ENCODE measurements around the gene LILRB3.
A peak's percentile ranks its signal among the peaks of the same experiment; 100 is the strongest.
"Not testable (repeated sequence)": the region's sequence is repeated elsewhere in the genome, so short reads cannot be mapped to it uniquely, and the experiment has no call there.

LILRB3 gene

DNA sequence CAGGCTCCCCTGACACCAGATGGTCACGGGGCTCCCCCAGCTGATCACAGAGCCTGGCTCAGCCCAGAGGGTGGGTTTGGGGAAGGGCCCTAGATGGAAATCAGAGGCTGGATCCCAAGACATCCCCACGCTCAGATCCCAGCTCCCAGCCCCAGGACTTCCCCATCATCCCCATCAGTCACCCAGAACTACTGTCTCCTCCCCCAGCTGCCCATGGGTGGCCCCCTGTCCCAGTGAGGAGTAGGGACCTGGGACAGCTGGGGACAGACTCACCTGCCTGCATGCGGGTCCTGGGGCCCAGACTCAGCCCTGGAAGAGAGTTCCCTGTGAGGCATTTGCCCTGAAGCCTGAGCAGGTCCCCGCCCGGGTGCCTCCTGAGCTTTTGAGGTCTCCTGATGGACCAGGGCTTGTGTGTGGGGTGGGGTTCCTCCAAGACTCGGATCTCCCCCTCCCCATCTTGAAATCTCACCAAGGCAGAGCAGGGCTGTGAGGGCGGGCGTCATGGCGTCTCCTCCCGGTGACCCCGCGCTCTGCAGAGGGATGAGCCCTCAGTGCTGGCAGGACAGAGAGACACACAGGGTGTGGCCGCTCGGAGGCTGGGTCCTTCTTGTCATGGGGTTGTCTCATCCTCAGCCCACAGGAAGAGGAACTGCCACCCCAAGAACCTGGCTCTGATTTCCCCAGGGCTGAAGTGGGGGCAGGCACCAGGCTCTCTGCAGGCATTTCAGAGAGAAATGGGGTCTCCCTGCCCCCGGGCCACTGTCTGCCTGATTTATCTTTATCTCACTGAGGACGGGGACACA is at the start of gene LILRB3:
Gene LILRB3 (minus strand): TSS at position 534 of the 803 bp plus-strand sequence. CDS start 31 bp downstream, at position 503.
- DNase-seq (ENCODE audit: low spot score): not testable (repeated sequence)

GRCh38 chr19:54272181-54272580 is 49.4 kb upstream of the LILRB3 start:
- DNase-seq (ENCODE audit: low spot score): not testable (repeated sequence)

DNA sequence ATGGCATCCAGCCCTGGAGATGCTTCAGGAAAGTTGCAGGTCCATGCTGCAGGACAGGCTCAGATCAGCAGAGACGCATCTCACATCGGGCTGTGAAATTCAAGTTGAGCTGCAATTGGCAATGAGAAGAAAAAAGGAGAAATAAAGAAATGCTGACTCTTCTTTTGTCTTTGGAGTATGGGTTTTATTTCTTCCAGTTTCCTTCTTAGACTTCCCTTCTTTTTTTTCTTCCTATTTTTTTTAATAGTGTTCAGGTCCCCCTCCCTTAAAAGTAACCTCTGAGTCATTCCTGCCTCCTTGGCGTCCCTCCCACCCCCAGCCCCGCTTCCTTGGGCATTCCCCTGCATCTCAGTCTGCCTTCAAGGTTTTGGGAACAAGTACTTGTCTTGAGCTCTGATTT is 48.8 kb upstream of the LILRB3 start:
- DNase-seq (ENCODE audit: low spot score): peak; percentile 9

DNA sequence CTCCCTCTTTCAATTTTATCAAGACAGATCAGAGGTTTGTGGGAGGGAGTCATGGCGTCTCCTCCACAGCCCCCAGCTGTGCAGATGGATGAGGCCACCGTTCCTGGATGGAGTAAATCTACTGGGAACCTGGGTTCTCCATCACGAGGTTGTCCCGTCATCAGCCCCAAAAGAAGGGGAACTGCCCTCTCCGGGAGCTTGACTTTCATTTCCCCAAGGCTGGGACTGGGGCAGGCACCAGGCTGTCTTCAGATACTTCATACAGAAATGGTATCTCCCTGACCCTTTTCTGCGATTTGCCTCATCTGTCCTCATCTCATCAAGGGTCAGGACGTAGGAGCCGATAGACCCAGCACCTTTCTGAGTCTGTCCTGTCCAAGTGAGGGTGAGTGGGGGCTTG is 48.3 kb upstream of the LILRB3 start:
- DNase-seq (ENCODE audit: low spot score): peak; percentile 28

DNA sequence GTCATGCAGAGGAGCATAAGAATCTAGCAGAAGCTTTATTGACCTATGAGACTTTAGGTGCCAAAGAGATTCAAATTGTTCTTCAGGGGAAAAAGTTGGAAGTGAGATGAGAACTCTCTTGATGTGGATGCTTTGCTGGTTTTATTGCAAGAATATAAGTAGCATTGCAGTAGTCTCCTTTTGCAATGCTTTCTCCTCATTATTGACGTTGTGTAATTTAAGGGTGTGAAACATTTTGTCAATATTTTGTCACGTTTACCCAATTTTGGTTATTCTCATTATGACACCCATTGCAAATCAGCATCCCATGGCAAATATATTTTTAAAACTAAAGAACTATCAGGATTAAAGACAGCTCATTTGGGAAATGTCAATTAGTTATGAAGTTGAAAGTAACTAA is 46.1 kb upstream of the LILRB3 start:
- no peak for DNase-seq (ENCODE audit: low spot score)

- peak; percentile 38 for DNase-seq (ENCODE audit: low spot score)
These were observed 43.3 kb upstream of the LILRB3 start for GRCh38 chr19:54266133-54266532.

DNA sequence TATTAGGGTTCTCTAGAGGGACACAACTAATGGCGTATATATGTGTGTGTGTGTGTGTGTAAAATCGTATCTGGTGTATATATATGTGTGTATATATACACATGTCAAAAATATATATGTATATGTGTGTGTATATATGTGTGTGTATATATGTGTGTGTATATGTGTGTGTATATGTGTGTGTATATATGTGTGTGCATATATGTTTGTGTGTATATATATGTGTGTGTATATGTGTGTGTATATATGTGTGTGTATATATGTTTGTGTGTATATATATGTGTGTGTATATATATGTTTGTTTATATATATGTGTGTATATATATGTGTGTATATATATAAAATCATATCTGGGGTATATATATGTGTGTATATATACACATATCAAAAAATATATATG is 39.7 kb upstream of the LILRB3 start:
- DNase-seq (ENCODE audit: low spot score): no peak

GRCh38 chr19:54262066-54262465 is 39.3 kb upstream of the LILRB3 start:
- no peak for DNase-seq (ENCODE audit: low spot score)

DNA sequence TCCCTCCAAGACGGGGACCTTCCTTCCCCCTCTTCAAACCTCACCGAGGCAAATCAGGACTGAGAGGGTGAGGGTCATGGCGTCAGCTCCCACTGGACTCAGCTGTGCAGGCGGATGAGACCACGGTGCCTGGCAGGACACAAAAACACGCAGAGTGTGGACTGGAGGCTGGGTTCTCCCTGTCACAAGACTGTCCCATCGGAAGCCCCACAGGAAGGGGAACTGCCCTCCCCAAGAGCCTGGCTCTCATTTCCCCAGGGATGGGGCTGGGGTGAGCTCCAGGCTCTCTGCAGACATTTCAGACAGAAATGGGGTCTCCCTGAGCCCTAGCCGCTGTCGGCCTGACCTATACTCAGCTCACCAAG is 34.3 kb upstream of the LILRB3 start, which contains the start of gene LILRB5:
Gene LILRB5 (minus strand): TSS at position 158 of the 365 bp plus-strand sequence. CDS start 80 bp downstream, at position 78.
- no peak for DNase-seq (ENCODE audit: low spot score)

DNA sequence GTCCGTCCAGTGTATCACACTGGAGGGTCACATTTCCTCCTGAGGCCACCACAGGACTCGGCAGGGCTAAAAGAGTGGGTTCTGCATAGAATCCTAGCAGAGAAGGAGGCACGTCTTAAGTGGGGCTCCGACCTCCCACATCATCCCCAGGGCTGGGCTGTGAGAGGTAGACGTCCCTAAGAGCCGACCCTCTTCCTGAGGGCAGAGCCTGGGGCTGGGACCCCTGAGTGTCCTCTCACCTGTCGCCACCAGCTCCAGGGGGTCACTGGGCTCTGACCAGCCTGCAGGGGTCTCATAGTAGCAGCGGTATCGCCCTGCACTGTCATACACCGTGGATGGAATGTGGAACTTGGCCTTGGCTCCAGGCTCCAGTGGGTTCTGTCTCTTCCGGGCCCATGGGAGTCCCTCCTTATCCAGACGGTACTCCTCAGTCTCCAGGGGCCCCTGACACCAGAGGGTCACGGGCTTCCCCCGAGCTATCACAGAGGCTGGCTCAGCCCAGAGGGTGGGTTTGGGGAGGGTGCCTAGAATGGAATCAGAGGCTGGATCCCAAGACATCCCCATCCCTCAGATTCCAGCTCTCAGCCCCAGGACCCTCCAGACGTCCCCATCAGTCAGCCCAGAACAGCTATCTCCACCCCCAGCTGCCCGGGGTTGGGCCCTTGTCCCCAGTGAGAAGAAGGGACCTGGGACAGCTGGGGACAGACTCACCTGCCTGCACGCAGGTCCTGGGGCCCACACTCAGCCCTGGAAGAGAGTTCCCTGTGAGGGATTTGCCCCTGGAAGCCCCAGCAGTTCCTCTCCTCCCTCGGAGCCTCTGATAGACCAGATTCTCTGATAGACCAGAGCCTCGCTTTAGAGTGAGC is 33.7 kb upstream of the LILRB3 start:
- no peak for DNase-seq (ENCODE audit: low spot score)

DNA sequence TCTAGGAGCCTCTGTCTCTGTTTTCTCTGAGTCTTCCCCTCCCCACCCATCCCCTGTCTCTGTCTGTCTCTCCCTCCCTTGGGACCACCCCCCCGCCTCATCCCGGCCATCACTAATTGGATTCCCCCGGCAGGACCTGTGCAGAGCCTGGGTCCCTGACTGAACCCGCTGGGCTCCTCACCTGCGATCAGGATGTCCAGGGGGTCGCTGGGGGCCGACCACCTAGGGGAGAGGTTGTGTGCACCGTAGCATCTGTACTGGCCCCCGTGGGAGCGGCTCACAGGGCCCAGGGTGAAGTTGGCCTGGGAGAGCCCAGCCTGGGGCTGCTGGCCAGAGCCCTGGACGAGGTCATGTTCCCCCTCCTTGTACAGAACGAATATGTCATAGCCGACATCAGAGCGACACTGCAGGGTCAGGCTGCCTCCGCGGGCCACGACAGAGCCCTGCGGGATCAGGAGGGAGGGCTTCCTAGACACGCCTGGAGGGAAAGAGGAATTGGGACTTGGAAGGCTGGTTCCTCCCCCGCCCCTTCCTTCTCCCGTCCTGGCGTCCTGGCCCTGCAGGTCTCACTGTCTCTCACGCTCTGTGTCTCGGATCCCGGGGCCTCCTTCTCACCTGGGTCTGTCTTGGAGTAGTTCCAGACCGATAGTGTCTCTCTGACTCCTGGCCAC is 32.4 kb upstream of the LILRB3 start:
- no peak for DNase-seq (ENCODE audit: low spot score)

- no peak for DNase-seq (ENCODE audit: low spot score)
These were observed 31.5 kb upstream of the LILRB3 start for GRCh38 chr19:54254195-54254906.

GRCh38 chr19:54253331-54254194 is 30.8 kb upstream of the LILRB3 start:
- no peak for DNase-seq (ENCODE audit: low spot score)

DNA sequence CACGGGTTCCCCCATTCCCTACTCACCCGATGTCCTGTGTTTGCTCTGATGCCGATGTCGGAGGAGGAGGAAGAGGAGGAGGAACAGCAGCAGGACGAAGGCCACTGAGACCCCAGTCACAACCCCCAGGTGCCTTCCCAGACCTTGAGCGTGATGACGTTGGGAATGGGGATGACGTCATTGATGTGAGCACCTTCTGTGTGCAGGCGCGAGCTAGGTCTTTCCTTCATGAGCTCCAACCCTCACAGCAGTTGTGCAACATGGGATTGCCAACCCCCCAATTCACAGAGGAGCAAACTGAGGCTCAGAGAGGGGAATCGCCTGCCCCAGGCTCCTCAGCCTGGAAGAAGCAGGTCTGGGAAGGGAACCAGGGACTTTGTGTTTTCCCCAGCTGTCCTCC is 30.0 kb upstream of the LILRB3 start:
- no peak for DNase-seq (ENCODE audit: low spot score)

DNA sequence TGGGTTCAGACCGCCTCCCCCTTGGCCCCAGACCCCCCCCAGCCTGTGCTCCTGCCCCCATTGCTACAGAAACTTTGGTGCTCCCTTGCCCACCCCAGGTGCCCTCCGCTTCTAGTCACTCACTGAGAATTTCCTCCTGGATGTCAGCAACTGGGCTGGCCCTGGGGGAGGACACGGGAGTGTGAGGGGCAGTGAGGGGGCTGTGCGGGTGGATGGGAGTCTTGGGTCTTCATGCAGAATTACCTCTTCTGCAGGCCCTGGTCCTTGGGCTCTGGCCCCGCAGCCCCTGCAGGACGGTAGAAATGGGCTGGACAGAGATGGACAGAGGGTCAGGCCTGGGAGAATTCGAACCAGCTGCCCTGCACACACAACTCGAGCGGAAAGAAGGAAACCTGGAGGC is 29.4 kb upstream of the LILRB3 start:
- no peak for DNase-seq (ENCODE audit: low spot score)

GRCh38 chr19:54248016-54248601 is 25.3 kb upstream of the LILRB3 start:
- DNase-seq (ENCODE audit: low spot score): peak; percentile 57

- no peak for DNase-seq (ENCODE audit: low spot score)
These were observed 24.5 kb upstream of the LILRB3 start for GRCh38 chr19:54247106-54247930.

- DNase-seq (ENCODE audit: low spot score): no peak
These were observed 23.1 kb upstream of the LILRB3 start for GRCh38 chr19:54245936-54246335.

- not testable (repeated sequence) for DNase-seq (ENCODE audit: low spot score)
These were observed 21.0 kb upstream of the LILRB3 start for GRCh38 chr19:54243809-54244208.
